DMS 273 treated with DMSO at 0.1 percent for 48 hours (cell line): ENCODE results near the gene KRT5.

Source experiments
- DNase-seq: peaks from one replicate; lab custom pipeline; 2025; lab: John Stamatoyannopoulos, UW

Gene KRT5

GRCh38 chr12:52519826-52520662 lies at the start of gene KRT5:
KRT5 (minus strand) TSS chr12:52520394; CDS start chr12:52520296, 98 bp downstream.
- no peak for DNase-seq

- no peak for DNase-seq
These were observed 47.9 kb upstream of the KRT5 start for GRCh38 chr12:52568111-52568510.

GRCh38 chr12:52566847-52567291 lies 46.7 kb upstream of the KRT5 start:
- DNase-seq = no peak

- no peak for DNase-seq
These were observed 44.4 kb upstream of the KRT5 start for GRCh38 chr12:52564582-52564981.

- no peak for DNase-seq
These were observed 41.8 kb upstream of the KRT5 start for GRCh38 chr12:52561880-52562449.

- DNase-seq = no peak
These were observed 39.8 kb upstream of the KRT5 start for GRCh38 chr12:52559979-52560378.

- DNase-seq = no peak
These were observed 38.7 kb upstream of the KRT5 start for GRCh38 chr12:52558781-52559445.

GRCh38 chr12:52557476-52557875 lies 37.3 kb upstream of the KRT5 start:
- DNase-seq = no peak

GRCh38 chr12:52555577-52555976 lies 35.4 kb upstream of the KRT5 start:
- no peak for DNase-seq

- no peak for DNase-seq
These were observed 32.5 kb upstream of the KRT5 start, which contains the start of gene KRT71 for GRCh38 chr12:52552681-52553195. KRT71 (minus strand) TSS chr12:52553145; CDS start chr12:52553077, 68 bp downstream.

GRCh38 chr12:52552055-52552454 lies 31.9 kb upstream of the KRT5 start:
- no peak for DNase-seq

- DNase-seq = no peak
These were observed 31.1 kb upstream of the KRT5 start for GRCh38 chr12:52551216-52551865.

- no peak for DNase-seq
These were observed 25.9 kb upstream of the KRT5 start for GRCh38 chr12:52546126-52546525.

GRCh38 chr12:52543985-52544883 lies 24.0 kb upstream of the KRT5 start:
- no peak for DNase-seq

GRCh38 chr12:52542785-52543318 lies 22.7 kb upstream of the KRT5 start:
- no peak for DNase-seq

- no peak for DNase-seq
These were observed 22.0 kb upstream of the KRT5 start for GRCh38 chr12:52542157-52542556.

- no peak for DNase-seq
These were observed 21.5 kb upstream of the KRT5 start for GRCh38 chr12:52541709-52542108.

- no peak for DNase-seq
These were observed 20.3 kb upstream of the KRT5 start for GRCh38 chr12:52540531-52540930.

- DNase-seq = no peak
These were observed 19.6 kb upstream of the KRT5 start for GRCh38 chr12:52539821-52540173.

- no peak for DNase-seq
These were observed 19.1 kb upstream of the KRT5 start for GRCh38 chr12:52539083-52539820.
